Measurements from ENCODE around the gene AOPEP. TPM values are rescaled to one million over a fixed set of nuclear protein-coding genes. Genes with fewer than 3 reads are reported as not detected.
"Not testable (repeated sequence)": the region's sequence is repeated elsewhere in the genome, so short reads cannot be mapped to it uniquely, and the experiment has no call there.

The AOPEP gene
- polyA plus RNA-seq, 6 donors from 2014 or later, result 5.2 to 11.8 (median 8.2) TPM

DNA sequence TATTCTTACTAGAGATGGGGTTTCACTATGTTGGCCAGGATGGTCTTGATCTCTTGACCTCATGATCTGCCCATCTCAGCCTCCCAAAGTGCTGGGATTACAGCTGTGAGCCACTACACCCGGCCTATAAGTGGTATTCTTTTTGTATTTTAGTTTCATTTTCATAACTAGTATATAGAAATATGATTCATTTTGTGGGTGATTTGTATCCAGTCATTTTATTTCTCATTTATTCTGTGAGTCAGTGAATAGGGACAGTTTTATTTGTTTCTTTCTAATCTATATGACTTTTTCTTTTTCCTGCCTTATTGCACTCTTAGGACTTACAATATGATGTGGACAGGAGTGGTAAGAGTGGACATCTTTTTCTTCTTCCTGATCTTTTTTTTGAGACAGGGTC, 112.9 kb downstream of the AOPEP start:
- no peak overlapping the region for H3K4me3 Mint-ChIP-seq
- ATAC-seq (ENCODE audit: low read depth in 2 of 2), result no peak
- peaks cover 0 to 7% (median 2%) of the 10 kb centered on the region in 3 donors for H3K4me1 Mint-ChIP-seq
- peaks cover 8 to 39% (median 24%) of the 10 kb centered on the region in 7 donors for H3K9me3 Mint-ChIP-seq
- H3K27ac Mint-ChIP-seq, result no peak overlapping the region
- DNase-seq, result no peak
- no peaks in the 10 kb centered on the region for H3K27me3 Mint-ChIP-seq
- H3K36me3 Mint-ChIP-seq, result peaks cover 34 to 38% of the 10 kb centered on the region in 2 donors

DNA sequence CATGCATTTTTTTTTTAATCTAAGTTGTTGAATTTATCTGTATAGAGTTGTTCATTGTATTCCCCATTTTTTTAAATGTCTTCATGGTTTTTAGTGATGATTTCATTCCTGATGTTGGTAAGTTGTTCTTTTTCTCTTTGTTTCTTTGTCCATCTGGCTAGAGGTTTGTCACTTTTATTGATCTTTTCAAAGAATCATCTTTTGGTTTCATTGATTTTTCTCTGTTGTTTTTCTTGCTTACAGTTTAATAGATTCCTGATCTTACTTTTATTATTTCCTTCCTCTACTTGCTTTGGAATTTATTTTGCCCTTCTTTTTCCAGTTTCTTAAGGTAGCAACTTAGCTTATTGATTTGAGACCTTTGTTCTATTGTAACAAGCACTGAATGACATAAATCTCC, 114.2 kb downstream of the AOPEP start:
- Mint-ChIP-seq H3K27ac (no peak overlapping the region), H3K9me3 (peaks cover 8 to 39% (median 24%) of the 10 kb centered on the region in 7 donors), H3K4me1 (peaks cover 0 to 9% (median 7%) of the 10 kb centered on the region in 3 donors), H3K4me3 (no peak overlapping the region), H3K27me3 (no peaks in the 10 kb centered on the region), H3K36me3 (peaks cover 38 to 44% of the 10 kb centered on the region in 2 donors)
- DNase-seq (no peak), ATAC-seq (ENCODE audit: low read depth in 2 of 2) (no peak)

DNA sequence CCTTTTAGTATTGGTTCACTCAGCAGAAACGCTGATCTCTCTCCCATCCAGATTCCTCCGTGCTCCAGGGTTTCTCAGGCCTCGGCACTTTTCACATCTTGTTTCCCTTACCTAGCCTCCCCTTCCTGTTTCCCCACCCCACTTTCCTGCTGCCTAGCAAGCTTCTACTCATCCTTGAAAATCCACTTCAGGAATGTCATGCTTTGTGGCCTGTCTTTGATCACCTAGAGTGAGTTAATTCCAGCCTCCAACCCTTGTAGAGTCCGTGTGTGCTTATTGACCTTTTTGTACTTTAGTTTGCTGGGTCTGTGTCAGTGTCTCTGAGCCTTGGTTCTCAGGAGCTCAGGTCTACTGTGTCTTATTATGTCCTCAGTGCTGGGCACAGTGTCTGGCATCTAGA, 116.6 kb downstream of the AOPEP start:
- H3K27ac Mint-ChIP-seq, result peak overlapping the region in 2 of 6 donors; percentile 17 to 25

DNA sequence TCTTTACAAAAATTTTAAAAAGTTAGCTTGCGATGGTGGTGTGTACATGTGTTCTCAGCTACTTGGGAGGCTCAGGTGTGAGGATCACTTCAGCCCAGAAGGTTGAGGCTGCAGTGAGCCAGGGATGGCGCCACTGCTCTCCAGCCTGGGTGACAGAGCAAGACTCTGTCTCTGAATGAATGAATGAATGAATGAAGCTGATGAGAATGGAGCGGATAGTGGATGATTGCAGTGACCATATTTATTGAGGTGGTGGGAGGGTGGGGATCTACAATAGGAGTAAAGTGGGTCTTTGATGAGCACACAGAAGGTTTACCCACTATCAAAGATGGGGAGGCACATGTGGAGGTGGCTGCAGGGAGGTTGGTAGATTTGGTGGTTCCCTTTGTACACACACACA, 120.2 kb downstream of the AOPEP start:
- H3K36me3 Mint-ChIP-seq, result peaks cover 7 to 25% of the 10 kb centered on the region in 2 donors
- no peak overlapping the region for H3K4me3 Mint-ChIP-seq
- H3K4me1 Mint-ChIP-seq, result peaks cover 4 to 20% (median 12%) of the 10 kb centered on the region in 3 donors
- DNase-seq (no peak), ATAC-seq (ENCODE audit: low read depth in 2 of 2) (no peak)
- H3K27me3 Mint-ChIP-seq, result no peaks in the 10 kb centered on the region
- peak overlapping the region in 1 of 6 donors; percentile 58 for H3K27ac Mint-ChIP-seq
- H3K9me3 Mint-ChIP-seq, result peaks cover 0 to 3% (median 0%) of the 10 kb centered on the region in 7 donors

More for the DNA sequence above, 116.6 kb downstream of the AOPEP start:
- DNase-seq, result no peak
- Mint-ChIP-seq H3K9me3 (peaks cover 7 to 27% (median 16%) of the 10 kb centered on the region in 7 donors), H3K4me3 (peak overlapping the region in 1 of 8 donors; percentile 32), H3K4me1 (peaks cover 4 to 20% (median 12%) of the 10 kb centered on the region in 3 donors), H3K36me3 (peaks cover 26 to 40% of the 10 kb centered on the region in 2 donors), H3K27me3 (no peaks in the 10 kb centered on the region)
- no peak for ATAC-seq (ENCODE audit: low read depth in 2 of 2)

DNA sequence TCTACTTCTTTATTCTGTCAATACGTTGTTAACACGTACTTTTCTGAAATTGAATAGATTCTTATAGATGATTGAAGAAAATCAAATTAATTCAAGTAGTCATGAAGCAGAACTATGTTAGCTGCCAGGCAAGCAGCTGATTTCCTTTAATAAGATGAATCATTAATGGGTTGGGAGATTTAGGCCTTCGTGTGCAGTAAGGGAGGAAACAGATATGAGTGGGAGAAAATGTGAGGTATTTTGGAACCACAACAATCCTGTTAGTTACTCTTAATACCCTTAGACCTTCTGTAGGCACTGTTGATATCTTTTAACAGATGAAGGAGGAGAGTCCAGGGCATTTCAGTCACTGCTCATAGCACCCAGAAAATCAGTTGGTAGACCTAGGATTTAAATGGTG, 121.0 kb downstream of the AOPEP start:
- no peak for ATAC-seq (ENCODE audit: low read depth in 2 of 2)
- H3K4me1 Mint-ChIP-seq, result peaks cover 4 to 20% (median 12%) of the 10 kb centered on the region in 3 donors
- peaks cover 7 to 25% of the 10 kb centered on the region in 2 donors for H3K36me3 Mint-ChIP-seq
- peaks cover 0 to 3% (median 0%) of the 10 kb centered on the region in 7 donors for H3K9me3 Mint-ChIP-seq
- H3K27me3 Mint-ChIP-seq, result no peaks in the 10 kb centered on the region
- peak overlapping the region in 2 of 6 donors; percentile 58 to 64 for H3K27ac Mint-ChIP-seq
- DNase-seq, result no peak
- no peak overlapping the region for H3K4me3 Mint-ChIP-seq

DNA sequence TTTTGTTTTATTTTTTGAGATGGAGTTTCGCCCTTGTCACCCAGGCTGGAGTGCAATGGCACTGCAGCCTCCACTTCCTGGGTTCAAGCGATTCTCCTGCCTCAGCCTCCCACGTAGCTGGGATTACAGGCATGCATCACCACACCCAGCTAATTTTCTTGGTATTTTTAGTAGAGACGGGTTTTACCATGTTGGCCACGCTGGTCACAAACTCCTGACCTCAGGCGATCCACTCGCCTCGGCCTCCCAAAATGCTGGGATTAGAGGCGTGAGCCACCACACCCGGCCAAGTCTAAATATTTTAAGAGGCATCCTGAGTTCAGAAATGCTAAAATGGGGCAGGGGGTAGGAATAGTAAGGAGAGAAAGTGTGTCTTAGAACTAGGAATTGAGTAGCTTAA, 122.3 kb downstream of the AOPEP start:
- not testable (repeated sequence) for H3K4me3 Mint-ChIP-seq; H3K9me3 Mint-ChIP-seq; ATAC-seq (ENCODE audit: low read depth in 2 of 2); H3K27me3 Mint-ChIP-seq; H3K27ac Mint-ChIP-seq; DNase-seq
- Mint-ChIP-seq H3K36me3 (peaks cover 7 to 25% of the 10 kb centered on the region in 2 donors), H3K4me1 (peaks cover 4 to 20% (median 5%) of the 10 kb centered on the region in 3 donors)

DNA sequence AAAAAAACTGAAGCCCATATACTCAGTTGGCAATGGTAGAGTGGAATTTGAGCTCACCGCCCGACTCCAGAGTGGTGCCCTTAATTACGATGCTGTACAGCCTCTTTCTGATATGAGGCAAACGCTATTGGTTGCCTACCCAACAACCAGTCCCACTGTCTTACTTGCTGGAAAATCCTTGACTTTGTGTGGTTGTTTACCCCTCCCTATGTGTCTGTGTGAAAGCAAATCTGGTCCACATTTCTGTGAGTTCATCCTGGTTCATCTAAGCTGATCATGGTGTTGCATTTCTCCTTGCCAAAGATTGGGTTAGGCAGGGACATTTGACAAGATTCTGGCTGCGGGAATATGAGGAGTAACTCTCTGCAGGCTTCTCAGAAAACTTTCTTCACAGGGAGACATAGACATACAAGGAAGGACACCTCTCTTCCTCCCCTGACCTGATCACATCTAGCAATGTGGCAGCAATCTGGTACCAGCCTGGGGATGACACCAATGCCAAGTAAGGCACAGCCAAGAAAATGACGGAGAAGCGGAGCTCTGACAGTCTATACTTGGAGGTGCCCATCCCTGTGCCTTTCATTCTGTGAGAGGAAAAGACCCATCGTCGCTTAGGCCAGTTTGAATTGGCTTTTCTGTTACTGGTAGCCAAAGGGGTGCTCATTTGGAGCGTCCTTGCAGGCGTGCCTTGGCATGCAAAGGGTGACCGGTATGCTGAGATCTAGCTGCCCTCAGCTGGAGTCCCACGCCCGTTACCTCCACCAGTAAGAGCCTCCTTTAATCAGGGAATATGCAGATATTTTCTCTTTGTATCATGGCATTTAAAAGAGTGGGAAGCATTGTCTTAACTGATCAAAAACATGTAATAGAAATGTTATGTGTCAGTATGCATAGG, 124.3 kb downstream of the AOPEP start:
- Mint-ChIP-seq H3K4me3 (no peak overlapping the region), H3K36me3 (peaks cover 7 to 15% of the 10 kb centered on the region in 2 donors), H3K4me1 (peaks cover 4 to 13% (median 5%) of the 10 kb centered on the region in 3 donors), H3K27me3 (no peaks in the 10 kb centered on the region), H3K9me3 (peaks cover 0 to 3% (median 0%) of the 10 kb centered on the region in 7 donors), H3K27ac (peak overlapping the region in 1 of 6 donors; percentile 76)
- no peak for DNase-seq
- no peak for ATAC-seq (ENCODE audit: low read depth in 2 of 2)

DNA sequence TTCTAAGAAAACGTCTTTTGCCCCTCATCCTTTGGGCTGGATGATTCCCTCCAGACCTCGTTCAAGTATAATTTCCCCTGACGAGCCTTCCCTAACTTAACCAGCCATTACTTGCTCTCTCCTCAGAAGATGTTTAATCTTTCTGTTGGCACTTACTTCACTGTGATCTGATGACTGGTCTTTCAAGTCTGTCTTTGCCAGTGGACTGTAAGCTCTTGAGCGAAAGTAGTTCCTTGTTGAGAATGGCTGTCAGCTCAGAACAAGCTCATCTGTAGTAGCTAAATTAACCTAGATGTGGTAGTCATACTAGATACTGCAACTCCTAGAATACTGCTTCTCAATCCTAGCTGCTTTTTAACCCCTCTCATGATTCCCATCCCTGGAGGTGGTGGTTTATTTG, 125.0 kb downstream of the AOPEP start:
- no peak overlapping the region for H3K4me3 Mint-ChIP-seq
- H3K27me3 Mint-ChIP-seq, result no peaks in the 10 kb centered on the region
- peak overlapping the region in 1 of 6 donors; percentile 15 for H3K27ac Mint-ChIP-seq
- no peak for ATAC-seq (ENCODE audit: low read depth in 2 of 2)
- peaks cover 7 to 9% of the 10 kb centered on the region in 2 donors for H3K36me3 Mint-ChIP-seq
- no peaks in the 10 kb centered on the region for H3K9me3 Mint-ChIP-seq
- peaks cover 4 to 8% (median 5%) of the 10 kb centered on the region in 3 donors for H3K4me1 Mint-ChIP-seq
- DNase-seq, result no peak

DNA sequence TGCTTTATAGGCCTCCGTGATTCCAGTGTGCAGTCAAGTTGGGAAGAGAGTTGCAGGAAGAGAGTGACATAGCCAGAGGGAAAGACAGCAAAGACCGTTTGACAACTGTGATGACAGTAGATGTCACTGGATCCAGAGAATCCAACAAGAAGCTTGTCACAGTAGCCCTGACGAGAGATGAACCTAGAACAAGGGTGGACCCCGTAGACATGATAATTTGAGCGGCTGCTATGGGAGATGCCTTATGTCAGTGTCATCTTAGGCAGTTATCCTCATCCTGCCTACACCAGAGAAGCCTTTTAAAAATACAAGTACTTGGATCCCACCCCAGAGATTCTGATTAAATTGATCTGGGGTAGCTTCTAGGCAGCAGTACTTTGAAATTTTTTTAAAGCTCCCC, 125.4 kb downstream of the AOPEP start:
- Mint-ChIP-seq H3K27me3 (no peaks in the 10 kb centered on the region), H3K9me3 (no peaks in the 10 kb centered on the region), H3K27ac (peak overlapping the region in 1 of 6 donors; percentile 15), H3K4me3 (no peak overlapping the region), H3K36me3 (peaks cover 8 to 9% of the 10 kb centered on the region in 2 donors), H3K4me1 (peaks cover 2 to 5% (median 5%) of the 10 kb centered on the region in 3 donors)
- no peak for DNase-seq
- ATAC-seq (ENCODE audit: low read depth in 2 of 2), result no peak

DNA sequence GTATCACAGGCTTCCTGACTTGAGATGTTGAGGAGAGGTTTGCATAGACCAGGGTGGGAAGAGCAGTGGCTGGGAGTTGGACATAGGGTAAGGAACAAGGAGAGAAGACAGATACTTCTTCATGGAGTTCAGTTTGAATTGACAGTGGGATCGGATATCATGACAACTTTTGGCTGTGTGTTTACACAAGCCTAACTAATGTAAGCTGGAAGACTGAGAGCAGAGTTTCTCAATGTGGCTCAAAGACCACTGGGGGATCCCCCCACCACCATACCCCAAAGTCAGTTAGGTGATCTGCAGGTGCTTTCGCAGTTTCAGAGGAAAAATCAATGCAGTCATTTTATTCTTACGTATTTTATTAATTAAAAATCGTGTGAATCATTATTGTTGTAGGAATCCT, 125.9 kb downstream of the AOPEP start:
- Mint-ChIP-seq H3K36me3 (peaks cover 9 to 13% of the 10 kb centered on the region in 2 donors), H3K4me1 (peaks cover 0 to 1% (median 0%) of the 10 kb centered on the region in 3 donors), H3K27ac (peak overlapping the region in 1 of 6 donors; percentile 15), H3K4me3 (no peak overlapping the region), H3K27me3 (no peaks in the 10 kb centered on the region), H3K9me3 (no peaks in the 10 kb centered on the region)
- ATAC-seq (ENCODE audit: low read depth in 2 of 2), result no peak
- no peak for DNase-seq

DNA sequence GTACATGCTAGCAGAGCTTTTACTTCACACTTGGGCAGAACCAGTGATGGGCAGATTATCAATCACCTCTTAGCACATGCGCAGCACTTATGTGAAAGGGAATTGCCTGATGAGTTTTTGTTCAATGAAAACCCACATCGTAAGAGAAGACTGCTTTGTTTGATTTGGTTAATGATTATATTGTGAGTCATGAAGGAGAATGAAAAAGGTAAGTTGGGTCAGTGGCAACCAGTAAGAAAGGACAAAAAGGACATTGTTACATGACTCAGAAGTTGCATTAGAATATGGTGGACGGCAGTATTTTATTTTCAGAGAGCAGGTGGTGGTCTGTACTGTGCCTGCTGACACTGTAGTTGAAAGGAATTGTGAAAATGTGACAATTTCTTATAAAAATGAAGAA, 127.4 kb downstream of the AOPEP start:
- H3K4me3 Mint-ChIP-seq, result no peak overlapping the region
- peaks cover 0 to 4% (median 4%) of the 10 kb centered on the region in 3 donors for H3K4me1 Mint-ChIP-seq
- H3K27me3 Mint-ChIP-seq, result no peaks in the 10 kb centered on the region
- ATAC-seq (ENCODE audit: low read depth in 2 of 2) (no peak), DNase-seq (no peak)
- peak overlapping the region in 2 of 6 donors; percentile 2 to 9 for H3K27ac Mint-ChIP-seq
- H3K36me3 Mint-ChIP-seq, result peaks cover 16 to 20% of the 10 kb centered on the region in 2 donors
- peaks cover 0 to 7% (median 2%) of the 10 kb centered on the region in 7 donors for H3K9me3 Mint-ChIP-seq

DNA sequence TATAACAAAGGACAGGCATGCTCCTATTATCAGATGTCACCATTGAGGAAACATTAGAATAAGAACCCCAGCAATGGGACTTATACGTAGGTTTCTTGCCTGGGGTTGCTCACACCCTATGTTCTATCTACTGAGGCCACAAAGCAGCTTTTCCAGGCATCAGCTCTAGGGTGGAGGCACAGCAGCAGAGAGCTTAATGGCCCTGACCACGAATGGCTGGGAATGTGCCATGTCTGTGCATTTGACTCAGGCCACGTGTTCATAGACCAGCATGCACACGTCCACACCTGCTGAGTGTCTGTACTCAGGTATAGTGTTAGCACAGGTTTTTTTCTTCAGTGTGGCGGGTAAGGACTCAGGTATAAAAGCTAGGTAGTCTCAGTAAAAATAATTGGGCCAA, 129.4 kb downstream of the AOPEP start:
- peak overlapping the region in 2 of 6 donors; percentile 13 to 16 for H3K27ac Mint-ChIP-seq
- ATAC-seq (ENCODE audit: low read depth in 2 of 2), result no peak
- H3K4me1 Mint-ChIP-seq, result peaks cover 15 to 24% (median 18%) of the 10 kb centered on the region in 3 donors

DNA sequence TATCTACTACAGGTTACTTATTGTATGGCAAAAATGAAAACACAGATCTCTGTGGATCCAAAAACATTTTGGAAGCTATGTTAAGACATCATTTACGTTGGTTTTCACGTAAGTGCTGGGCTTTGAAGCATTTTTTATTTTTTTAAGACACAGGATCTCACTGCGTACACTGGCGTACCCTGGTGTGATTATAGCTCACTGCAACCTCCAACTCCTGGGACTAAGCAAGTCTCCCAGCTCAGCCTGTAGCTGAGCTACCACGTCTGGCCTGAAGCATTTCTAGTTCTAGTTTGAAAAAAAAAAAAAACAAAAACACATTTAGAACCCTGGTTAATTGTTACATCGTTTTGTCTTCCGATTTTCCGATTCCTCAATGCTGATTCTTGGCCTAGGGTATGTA, 131.3 kb downstream of the AOPEP start:
- Mint-ChIP-seq H3K9me3 (peaks cover 0 to 7% (median 3%) of the 10 kb centered on the region in 7 donors), H3K4me1 (peaks cover 27 to 34% (median 28%) of the 10 kb centered on the region in 3 donors), H3K36me3 (peaks cover 8 to 23% of the 10 kb centered on the region in 2 donors), H3K27me3 (peaks cover 0 to 3% (median 0%) of the 10 kb centered on the region in 3 donors), H3K27ac (peak overlapping the region in 2 of 6 donors; percentile 15 to 88), H3K4me3 (no peak overlapping the region)
- ATAC-seq (ENCODE audit: low read depth in 2 of 2), result no peak
- no peak for DNase-seq

More for the DNA sequence above, 129.4 kb downstream of the AOPEP start:
- H3K27me3 Mint-ChIP-seq, result peaks cover 0 to under 1% (median 0%) of the 10 kb centered on the region in 3 donors
- peaks cover 0 to 7% (median 3%) of the 10 kb centered on the region in 7 donors for H3K9me3 Mint-ChIP-seq
- H3K4me3 Mint-ChIP-seq, result no peak overlapping the region
- DNase-seq, result no peak
- peaks cover 11 to 20% of the 10 kb centered on the region in 2 donors for H3K36me3 Mint-ChIP-seq
